NCI-H82 treated with DMSO at 0.1 percent for 48 hours (cell line): ENCODE data around the gene ADAM15.

Experiments used
- DNase-seq: peaks from one replicate; lab custom pipeline; 2025; ENCODE audit not compliant: unreplicated experiment; lab: John Stamatoyannopoulos, UW

ADAM15 gene

DNA sequence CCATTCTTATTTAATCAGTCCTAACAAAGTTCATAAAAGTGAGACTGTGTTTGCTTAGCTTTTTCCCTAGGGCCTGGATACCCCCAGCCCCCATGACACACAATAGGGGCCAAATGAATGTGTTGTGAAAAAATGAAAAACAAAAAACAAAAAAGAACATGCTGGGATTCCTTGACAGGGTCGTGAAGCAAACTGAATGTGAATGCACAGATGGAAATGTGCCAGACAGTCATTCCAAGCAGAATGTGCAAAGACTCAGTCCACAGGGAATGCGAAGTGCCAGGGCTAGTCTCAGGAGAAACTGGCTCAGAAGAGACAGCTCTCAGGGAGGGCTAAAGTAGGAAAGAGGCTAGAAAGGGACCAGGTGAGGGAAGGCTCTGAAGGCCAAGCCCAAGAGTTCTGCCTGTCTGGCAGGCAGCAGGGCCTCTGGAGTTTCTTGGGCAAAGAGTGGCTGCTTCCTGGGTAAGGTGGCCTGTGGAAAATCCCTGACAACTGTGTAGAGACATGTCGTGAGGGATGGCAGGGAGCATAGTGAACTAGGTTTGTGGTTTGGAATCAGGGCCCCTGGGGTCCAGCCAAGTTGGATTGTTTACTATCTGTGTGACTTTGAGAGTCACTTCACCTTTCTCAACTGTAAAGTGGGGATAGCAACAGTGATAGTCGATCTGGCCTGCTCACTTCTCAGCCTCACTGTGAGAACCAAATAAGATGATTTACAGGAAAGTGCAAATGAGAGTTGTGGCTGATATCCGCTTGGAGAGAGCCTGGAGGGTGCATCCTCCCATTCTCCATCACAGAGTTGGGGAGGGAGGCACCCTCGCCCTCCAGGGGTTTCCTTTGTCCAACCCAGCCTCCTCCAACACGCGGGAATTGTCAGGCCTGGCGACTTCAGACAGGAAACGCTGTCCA is 1.2 kb upstream of the ADAM15 start:
- no peak for DNase-seq

DNA sequence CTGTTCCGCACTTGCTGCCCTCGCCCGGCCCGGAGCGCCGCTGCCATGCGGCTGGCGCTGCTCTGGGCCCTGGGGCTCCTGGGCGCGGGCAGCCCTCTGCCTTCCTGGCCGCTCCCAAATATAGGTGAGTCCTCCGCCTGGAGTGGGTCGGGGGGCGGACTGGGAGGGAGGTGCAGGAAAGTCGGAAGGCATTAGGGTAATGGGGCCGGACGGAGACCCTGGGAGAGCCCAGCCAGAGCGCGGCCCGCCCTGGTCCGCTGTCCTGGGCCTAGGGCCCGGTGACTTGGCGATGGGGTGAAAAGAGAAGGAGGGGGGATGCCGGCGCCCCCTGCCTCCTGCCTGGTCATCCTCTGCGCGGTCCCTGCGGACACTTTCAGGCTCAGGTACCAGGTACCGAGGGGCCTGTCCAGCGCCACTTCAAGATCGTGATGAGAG is 243 bp downstream of the ADAM15 start:
- no peak for DNase-seq

DNA sequence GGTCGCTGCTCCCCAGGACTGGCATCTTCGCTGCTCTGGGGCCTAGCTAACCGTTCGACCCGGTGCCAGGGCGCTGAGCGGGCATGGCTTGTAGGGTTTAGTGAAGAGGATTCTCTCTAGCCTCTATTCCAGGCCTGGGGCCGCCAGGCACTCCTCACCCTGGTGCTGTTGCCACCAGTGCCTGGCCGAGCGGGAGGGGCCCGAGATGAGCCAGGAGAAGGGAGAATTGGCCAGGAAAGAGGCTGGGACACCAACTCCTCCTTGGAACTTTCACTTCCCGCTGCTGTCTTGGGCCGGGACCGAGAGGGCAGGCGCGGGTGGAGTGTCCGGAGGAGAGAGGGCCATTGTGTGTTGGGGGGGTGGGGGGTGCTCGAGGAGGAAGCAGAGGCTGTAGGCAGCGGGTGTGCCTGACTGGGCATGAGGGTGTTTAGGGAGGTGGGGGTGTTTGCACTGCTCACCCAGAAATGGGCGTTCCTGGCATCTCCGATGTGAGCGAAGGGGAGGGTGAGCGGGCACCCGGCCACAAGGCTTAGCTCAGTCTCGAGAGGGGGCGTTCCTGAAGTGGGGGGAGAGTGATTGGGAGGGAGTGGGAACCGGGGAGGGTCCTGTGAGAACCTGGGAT is 772 bp downstream of the ADAM15 start:
- no peak for DNase-seq

DNA sequence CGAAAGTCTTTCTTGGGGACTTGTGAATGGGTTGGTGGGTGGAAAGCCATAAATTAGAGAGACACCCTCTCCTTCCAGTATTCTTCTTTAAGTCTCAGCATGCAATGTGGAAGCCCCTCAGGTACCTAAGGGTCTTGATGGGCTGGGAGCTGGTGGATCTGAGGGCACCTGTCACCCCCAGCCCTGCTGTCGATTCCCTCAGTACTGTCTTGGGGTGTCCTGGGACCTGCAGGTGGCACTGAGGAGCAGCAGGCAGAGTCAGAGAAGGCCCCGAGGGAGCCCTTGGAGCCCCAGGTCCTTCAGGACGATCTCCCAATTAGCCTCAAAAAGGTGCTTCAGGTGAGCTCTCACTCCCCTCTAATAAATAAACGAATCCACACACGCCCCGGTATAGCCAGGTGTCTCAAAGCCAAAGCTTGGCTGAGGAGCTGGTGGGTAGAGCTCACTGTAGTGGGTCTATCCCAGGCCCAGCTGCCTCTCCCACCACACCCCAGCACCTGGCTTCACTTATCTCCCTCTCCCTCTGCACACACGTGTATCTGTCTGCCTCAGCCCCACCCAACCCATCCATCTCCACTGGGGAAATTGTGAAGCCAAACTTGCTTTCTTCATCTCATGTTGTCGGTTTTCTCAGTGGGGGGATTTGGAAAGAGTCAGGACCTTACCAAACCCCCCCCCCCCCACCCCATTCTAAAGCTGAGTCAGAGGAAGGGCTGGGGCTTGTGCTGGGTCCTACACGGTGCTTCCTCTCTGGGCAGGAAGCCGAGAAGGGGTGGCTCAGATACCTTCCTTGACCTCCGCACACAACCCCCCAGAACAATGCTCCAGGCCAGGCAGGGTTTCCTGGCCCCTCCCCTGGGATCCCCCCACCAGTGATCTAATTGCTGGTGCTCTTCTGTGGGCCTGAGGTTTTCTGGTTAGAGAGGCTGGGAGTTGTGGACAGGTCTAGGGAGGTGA is 1.6 kb downstream of the ADAM15 start:
- no peak for DNase-seq

DNA sequence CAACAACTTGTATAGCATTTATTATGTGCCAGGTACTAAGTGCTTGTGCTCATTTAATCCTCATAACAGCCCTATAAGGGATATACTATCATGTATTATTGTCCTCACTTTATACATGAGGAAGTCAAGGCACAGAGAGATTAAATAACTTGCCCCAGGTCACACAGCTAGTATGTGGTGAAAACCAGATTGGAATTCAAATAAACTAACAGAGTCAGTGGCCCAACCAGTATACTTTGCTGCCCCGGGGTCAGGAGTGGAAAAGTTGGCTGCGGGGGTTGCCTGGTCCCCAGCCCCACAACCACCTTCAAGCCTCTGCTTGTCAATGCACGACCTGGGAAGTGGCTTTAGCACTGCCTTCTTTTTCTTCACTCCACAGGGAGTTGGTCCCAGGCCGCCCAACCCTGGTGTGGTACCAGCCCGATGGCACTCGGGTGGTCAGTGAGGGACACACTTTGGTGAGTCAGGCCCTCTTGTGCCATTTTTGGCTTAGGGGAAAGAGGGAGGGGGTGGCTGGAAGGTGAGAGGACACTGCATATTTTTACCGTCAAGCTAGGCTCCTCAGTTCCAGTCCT is 2.5 kb downstream of the ADAM15 start:
- DNase-seq, result no peak

DNA sequence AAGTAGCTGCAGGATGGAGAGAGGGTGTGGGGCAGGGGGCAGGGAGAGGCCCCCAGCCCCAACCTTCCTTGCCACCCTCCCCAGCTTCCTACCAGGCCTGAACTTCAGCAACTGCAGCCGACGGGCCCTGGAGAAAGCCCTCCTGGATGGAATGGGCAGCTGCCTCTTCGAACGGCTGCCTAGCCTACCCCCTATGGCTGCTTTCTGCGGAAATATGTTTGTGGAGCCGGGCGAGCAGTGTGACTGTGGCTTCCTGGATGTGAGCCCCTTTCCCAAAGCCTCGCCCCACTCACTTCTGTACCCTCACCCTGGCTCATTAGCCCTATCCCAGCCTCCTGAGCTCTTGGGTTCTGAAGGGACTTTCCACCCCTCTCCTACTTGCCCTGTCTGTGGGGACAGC is 6.0 kb downstream of the ADAM15 start:
- DNase-seq, result no peak

DNA sequence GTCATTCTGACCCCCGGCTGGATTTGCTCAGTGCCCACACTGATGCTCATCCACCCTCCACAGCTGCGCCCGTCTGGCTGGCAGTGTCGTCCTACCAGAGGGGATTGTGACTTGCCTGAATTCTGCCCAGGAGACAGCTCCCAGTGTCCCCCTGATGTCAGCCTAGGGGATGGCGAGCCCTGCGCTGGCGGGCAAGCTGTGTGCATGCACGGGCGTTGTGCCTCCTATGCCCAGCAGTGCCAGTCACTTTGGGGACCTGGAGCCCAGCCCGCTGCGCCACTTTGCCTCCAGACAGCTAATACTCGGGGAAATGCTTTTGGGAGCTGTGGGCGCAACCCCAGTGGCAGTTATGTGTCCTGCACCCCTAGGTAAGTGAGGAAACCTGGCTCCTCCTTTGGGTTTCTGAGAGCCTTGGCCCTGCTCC is 6.7 kb downstream of the ADAM15 start:
- DNase-seq, result no peak

DNA sequence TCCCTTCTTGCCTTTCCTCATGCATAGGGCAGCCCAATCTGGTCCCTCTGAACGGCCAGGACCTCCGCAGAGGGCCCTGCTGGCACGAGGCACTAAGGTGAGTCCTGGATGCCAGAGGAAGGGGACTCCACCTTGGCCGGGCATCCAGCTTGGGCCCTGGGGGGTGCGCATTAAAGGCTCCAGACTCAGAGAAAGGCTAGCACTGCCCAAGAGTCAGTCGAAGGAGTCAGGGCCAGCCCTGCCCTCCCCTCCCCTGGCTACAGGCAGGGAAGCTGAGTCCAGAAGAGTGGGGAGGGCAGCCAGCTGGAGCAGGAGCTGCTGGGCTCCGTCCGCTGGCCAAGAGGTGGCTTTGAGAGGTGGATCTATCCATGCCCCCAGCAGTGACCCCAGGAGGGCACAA is 9.6 kb downstream of the ADAM15 start:
- no peak for DNase-seq

DNA sequence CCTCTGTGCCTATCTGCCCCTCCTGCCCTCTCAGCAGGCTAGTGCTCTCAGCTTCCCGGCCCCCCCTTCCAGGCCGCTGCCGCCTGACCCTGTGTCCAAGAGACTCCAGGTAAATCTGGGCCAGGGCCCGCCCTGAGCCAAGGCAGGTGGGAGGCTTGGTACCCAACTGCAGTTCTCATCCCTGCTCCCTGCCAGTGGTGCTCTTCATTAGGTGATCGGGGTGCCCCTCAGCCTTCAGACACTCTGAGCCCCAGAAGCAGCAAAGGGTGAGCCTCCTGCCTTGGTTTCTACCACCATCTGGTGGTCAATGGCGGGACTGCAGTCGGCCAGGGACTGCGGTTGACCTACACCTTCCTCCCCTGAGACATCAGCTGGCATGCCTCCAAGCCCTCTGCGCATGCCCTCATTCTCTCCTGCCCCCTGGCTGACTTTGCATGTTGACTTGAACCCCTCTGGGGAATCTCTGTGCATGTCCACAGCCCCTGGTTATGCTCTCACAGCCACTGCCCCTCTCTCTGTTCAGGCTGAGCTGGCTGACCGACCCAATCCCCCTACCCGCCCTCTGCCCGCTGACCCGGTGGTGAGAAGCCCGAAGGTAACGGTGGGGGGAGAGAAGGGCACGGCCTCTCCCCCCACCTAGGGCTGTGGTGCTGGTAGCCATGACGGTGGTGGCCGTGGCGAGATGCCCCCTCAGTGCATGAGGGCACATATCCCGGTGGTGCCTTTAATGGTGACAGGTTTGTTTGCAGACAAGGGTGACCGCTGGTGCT is 10.4 kb downstream of the ADAM15 start:
- DNase-seq, result peak; percentile 82

DNA sequence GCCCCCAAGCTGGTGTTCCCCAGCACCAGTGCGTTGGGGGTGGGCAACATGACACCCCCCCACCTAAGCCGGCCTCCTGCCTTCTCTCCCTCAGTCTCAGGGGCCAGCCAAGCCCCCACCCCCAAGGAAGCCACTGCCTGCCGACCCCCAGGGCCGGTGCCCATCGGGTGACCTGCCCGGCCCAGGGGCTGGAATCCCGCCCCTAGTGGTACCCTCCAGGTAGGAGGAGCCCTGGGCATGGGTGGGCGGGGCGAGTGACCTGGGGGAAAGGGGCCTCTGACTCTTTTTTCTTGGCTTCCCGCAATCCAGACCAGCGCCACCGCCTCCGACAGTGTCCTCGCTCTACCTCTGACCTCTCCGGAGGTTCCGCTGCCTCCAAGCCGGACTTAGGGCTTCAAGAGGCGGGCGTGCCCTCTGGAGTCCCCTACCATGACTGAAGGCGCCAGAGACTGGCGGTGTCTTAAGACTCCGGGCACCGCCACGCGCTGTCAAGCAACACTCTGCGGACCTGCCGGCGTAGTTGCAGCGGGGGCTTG is 11.1 kb downstream of the ADAM15 start:
- DNase-seq, result no peak

DNA sequence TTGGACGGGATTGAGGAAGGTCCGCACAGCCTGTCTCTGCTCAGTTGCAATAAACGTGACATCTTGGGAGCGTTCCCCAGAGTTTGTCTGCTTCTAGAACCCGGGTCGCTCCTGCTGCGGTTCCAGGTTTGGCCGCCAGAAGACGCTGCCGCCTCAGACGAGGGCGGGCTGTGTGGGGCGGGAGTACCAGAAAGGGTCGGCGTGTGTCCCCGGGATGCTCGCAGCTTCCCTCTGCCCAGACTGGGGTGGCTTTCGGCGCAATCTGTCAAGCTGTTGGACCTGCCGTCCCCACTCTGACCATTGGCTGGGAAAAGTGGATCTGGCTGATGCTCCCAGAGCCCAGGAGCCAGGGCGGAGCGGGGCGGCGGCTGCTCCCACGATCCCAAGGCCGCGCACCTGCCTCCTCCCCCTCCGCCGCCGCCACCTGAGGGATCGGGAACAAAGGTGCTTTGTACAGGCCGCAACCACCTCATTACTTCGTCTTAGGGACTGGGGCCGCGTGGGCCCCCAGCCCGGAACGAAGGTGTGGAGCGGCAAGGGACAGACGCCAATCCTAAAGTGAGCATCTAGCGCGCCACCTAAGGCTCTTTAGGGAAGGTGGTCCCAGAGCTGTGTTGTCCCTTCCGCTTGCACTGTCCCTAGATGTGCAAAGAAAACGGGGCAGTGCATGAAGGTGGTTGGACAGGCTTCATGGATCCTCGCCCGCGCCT is 11.7 kb downstream of the ADAM15 start:
- peak; percentile 59 for DNase-seq

DNA sequence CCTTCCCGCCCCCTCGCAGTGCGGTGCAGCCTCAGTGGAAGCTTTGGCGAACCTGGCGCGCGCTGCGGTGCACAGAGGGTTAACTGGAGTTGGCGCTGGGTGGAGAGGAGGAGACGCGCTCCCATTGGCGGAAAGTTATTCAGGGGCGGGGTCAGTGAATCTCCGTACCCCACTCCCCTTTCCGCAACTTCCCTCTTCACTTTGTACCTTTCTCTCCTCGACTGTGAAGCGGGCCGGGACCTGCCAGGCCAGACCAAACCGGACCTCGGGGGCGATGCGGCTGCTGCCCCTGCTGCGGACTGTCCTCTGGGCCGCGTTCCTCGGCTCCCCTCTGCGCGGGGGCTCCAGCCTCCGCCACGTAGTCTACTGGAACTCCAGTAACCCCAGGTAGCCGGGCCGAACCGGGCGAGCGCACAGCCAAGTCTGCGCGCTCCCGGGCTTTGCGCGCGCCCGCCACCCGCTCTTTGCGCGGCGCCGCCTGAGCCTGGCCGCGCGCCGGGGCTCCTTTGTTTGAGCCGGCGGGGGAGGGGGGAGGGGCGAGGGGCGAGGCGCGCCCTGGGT is 12.5 kb downstream of the ADAM15 start, which contains the start of gene EFNA4:
TSS of gene EFNA4 (plus strand) at position 191 of the 561 bp plus-strand sequence. CDS start at position 275, 84 bp downstream.
- peak; percentile 54 for DNase-seq

DNA sequence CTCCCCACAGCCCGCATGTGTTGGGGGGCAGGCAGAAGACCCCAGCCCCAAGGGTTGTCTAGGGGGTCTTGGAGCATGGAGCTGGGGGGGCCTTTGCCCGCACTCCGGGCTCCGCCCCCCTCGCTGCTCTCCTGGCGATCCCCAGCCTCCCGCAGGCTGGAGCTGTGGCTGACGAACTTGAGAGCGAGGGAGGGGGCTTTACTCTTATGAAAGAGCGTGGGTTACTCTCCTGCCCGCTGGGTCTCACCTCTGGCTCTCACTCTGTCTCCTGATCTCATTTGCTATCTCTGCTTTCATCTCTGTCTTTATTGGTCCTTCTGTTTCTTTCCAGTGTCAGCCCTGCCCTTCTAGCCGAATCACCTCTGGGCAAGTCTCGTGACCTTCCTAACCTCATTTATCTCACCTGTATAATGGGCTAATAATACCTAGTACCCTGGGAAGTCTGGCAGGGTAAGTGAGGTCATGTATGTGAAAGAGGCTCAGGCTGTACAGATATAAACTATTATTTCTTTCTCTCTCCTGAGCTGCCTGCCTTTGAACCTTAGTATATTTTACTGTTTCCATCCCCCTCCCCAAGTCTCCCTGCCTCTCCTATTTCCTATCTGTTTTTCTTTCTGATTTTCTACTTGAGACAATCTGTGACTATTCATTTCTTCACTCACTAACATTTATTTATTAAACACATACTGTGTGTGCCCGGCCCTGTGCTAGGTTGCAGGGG is 13.2 kb downstream of the ADAM15 start:
- no peak for DNase-seq

DNA sequence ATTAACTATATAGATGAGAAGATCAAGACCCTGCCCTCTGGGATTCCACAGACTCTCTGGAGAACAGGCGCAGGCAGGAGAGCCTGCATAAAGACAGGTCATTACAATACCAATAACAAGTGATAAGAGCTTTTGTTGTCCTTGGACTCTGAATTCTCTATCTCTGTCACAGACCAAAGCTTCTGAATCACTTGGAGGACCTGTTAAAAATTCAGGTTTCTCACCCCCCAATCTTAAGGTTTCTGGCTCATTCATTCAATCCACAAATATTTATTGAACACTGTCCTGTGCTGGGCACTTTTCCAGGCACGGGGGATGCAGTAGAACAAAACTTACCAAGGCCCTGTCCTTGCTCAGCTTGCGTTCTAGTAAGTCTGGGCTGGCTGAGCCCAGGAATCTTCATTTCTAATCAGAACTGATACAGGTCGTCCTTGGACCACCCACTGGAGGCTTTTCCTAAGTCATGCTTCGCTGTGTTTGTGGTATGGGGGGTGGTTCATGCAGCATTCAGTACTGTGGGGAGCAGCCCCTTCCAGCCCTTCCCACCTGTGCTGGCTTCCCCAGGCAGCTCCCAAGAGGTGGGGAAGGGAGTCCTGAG is 13.8 kb downstream of the ADAM15 start:
- DNase-seq, result no peak

DNA sequence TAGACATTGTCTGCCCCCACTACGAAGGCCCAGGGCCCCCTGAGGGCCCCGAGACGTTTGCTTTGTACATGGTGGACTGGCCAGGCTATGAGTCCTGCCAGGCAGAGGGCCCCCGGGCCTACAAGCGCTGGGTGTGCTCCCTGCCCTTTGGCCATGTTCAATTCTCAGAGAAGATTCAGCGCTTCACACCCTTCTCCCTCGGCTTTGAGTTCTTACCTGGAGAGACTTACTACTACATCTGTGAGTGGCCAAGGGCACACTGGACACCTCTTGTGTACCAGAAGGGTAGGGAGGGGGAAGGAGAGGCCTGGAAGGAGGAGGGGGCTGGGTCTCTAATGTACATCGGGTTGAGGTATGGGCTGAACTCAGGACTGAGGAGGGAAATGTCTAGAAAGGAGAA is 15.7 kb downstream of the ADAM15 start:
- DNase-seq, result no peak

DNA sequence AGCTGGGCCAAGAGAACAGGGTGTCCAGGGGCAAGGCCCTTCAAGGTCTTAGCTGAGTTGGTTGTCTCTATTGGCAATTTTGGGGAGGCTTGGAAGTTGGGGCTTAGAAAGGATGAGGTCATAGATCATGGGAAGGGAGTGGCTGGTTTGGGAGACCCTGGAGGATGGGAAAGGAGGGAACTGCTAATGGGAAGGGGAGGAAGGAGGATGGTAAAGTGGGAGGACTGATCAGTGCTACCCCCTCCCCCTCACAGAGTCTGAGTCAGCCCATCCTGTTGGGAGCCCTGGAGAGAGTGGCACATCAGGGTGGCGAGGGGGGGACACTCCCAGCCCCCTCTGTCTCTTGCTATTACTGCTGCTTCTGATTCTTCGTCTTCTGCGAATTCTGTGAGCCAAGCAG is 17.5 kb downstream of the ADAM15 start:
- DNase-seq, result no peak

DNA sequence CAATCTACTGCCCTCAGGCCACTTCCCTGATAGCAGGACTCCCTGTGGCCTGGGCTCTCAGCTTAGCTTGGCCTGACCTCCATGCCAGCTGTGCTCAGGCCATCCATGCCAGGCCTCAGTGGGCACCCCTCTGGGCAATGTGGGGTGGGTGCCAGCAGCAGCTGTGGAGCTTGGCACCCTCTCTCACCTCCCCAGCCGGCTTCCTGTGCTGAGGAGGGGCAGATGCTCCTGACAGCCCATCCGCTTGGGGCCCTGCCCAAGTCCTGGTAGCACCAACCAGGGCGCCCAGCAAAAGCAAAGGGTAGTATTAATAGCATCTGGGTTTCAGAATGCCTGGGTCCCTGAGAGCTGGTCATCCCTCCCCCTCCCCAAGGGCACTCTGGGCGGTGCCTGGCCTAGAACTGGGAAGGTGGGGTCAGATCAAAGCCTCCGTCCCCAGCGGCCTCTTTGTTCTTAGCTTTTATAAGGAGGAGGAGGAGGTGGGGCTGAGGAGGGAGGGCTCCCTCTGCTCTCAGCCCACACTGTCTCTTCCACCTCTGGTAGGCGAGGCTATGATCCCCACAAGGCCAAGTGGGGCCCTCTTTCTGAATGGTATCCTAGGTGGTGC is 18.5 kb downstream of the ADAM15 start:
- peak; percentile 39 for DNase-seq
